Fibroblast of the aortic adventitia (primary cell): ENCODE measurements around the gene ADAMTS3. TPM values are rescaled to one million over a fixed set of nuclear protein-coding genes. Genes with fewer than 3 reads are reported as not detected.

ENCODE experiments used
- DNase-seq: peaks from one replicate; pipeline ENCODE4 v3.0.0-alpha.2; 2010; ENCODE audit warnings: low read depth
- H3K4me3 ChIP-seq: 2 replicates; pipeline ENCODE4 v1.5.1; 2011; ENCODE audit warnings: low read depth, mild to moderate bottlenecking, control low read depth, low read length, moderate library complexity
- CTCF ChIP-seq: IDR thresholded peaks from 2 replicates; pipeline ENCODE4 v1.5.1; 2011; ENCODE audit warnings: mild to moderate bottlenecking, low read length, control low read depth, inconsistent platforms; ENCODE audit not compliant: insufficient read depth
- total RNA-seq: library from RNA; depleted of rRNA; stranded (reverse); fragments of >200 nt; gene quantifications from 2 replicates; pipeline ENCODE4 v1.2.3, GENCODE V29; 2012; ENCODE audit warnings: low replicate concordance

ADAMTS3 gene
- total RNA-seq, 1 donor, result 20.3 TPM

GRCh38 chr4:72405417-72405816 is 163.6 kb downstream of the ADAMTS3 start:
- no peak for DNase-seq
- H3K4me3 ChIP-seq, result no peak overlapping the region
- no peak for TF ChIP-seq CTCF

- H3K4me3 ChIP-seq, result no peak overlapping the region
- no peak for TF ChIP-seq CTCF
- DNase-seq, result no peak
Measured at GRCh38 chr4:72397314-72397713, 171.7 kb downstream of the ADAMTS3 start.

GRCh38 chr4:72394012-72394663 is 174.9 kb downstream of the ADAMTS3 start:
- TF ChIP-seq CTCF, result no peak
- DNase-seq, result no peak
- H3K4me3 ChIP-seq, result no peak overlapping the region

- no peak overlapping the region for H3K4me3 ChIP-seq
- peak; percentile 60 for DNase-seq
- TF ChIP-seq CTCF, result no peak
Measured at GRCh38 chr4:72391281-72391680, 177.7 kb downstream of the ADAMTS3 start.

GRCh38 chr4:72390409-72390808 is 178.6 kb downstream of the ADAMTS3 start:
- TF ChIP-seq CTCF, result no peak
- no peak overlapping the region for H3K4me3 ChIP-seq
- DNase-seq, result peak; percentile 69

- no peak for DNase-seq
- no peak overlapping the region for H3K4me3 ChIP-seq
- TF ChIP-seq CTCF, result no peak
Measured at GRCh38 chr4:72388521-72388920, 180.5 kb downstream of the ADAMTS3 start.

GRCh38 chr4:72387959-72388358 is 181.1 kb downstream of the ADAMTS3 start:
- no peak for TF ChIP-seq CTCF

More at GRCh38 chr4:72387959-72388358, 181.1 kb downstream of the ADAMTS3 start:
- DNase-seq, result no peak
- no peak overlapping the region for H3K4me3 ChIP-seq
